Measurements from ENCODE around the gene PRTG.

DNA sequence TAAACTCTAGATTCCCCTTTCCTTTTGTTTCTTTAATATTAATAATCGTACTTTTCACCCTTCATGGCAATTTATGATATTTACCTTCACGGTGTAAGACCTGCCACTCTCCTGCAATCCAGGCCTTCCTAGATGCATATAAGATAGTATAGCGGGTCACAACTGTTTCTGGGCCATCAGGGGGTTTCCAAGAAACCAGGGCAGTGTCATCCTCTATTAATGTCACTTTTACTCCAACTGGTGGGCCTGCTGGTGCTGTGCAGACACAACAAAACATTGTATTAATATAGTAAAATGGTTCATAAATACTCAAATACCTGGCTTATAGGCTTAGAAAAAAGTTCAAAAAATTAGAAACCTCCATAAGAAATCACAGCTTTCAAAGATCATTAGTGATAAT, 105.9 kb downstream of the PRTG start:
- TF ChIP-seq, protein P1, sequence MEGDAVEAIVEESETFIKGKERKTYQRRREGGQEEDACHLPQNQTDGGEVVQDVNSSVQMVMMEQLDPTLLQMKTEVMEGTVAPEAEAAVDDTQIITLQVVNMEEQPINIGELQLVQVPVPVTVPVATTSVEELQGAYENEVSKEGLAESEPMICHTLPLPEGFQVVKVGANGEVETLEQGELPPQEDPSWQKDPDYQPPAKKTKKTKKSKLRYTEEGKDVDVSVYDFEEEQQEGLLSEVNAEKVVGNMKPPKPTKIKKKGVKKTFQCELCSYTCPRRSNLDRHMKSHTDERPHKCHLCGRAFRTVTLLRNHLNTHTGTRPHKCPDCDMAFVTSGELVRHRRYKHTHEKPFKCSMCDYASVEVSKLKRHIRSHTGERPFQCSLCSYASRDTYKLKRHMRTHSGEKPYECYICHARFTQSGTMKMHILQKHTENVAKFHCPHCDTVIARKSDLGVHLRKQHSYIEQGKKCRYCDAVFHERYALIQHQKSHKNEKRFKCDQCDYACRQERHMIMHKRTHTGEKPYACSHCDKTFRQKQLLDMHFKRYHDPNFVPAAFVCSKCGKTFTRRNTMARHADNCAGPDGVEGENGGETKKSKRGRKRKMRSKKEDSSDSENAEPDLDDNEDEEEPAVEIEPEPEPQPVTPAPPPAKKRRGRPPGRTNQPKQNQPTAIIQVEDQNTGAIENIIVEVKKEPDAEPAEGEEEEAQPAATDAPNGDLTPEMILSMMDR (IDR thresholded peaks at IDR 0.05; ENCODE audit: extremely low read depth in 1 of 2, insufficient read depth in 1 of 2, low read depth in 1 of 2, low read length in 2 of 2), result no peak
- TF ChIP-seq POLR2A (IDR thresholded peaks at IDR 0.05; ENCODE audit: low read depth, low read length) (no peak), POLR2AphosphoS5 (IDR thresholded peaks at IDR 0.05; ENCODE audit: insufficient read depth, low read depth, low read length) (no peak), JUN (IDR thresholded peaks at IDR 0.05; ENCODE audit: borderline replicate concordance, insufficient read depth, insufficient read length, low read depth) (no peak), EZH2 (IDR thresholded peaks at IDR 0.05; ENCODE audit: borderline replicate concordance, low read depth, low read length, severe bottlenecking) (no peak), MYC (IDR thresholded peaks at IDR 0.05; ENCODE audit: low read depth, low read length) (no peak)

Measured in endothelial cell of umbilical vein (primary cell).